HG02798 (cell line): Measurements from ENCODE around the gene ST6GAL2.

Experiments
- ATAC-seq: cut with Tn5 transposase; IDR thresholded peaks from one replicate; pipeline ENCODE4 v1.9.1; 2021; ENCODE audit warnings: mild to moderate bottlenecking; ENCODE audit not compliant: unreplicated experiment, poor library complexity

ST6GAL2 gene

GRCh38 chr2:106885971-106886915 lies at the start of gene ST6GAL2:
ST6GAL2 (minus strand) TSS chr2:106886167; CDS start chr2:106843977, 42,190 bp downstream.
- ATAC-seq, result no peak

- no peak for ATAC-seq
Observed at GRCh38 chr2:106932644-106933043, 46.7 kb upstream of the ST6GAL2 start.

DNA sequence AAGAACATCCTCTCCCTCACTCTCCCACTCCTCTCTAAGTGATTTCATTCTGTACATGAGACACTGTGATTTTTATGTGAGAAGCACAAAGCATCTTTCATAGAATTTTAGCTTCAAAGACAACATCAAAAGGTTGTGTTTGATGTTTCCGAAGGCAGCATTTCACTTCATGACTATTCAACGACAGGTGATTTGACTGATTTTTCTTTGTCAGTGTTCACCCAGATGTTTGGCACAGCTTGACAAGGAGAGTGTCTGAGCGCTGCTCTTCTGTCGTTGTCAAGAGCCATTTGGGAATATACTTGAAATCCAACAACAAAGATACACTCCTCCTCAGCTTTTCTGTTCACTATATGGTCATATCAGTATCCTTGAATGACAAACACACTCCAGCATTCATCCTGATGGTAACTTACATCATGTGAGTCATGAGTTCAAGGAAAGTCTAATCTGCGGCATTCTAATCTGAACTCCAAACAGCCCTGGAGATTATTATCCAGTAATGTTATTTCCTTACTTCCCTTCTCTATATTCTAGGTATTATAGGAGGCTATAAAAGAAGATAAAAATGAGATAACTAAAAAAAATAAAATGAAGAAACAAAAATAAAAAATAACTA lies 45.9 kb upstream of the ST6GAL2 start:
- ATAC-seq, result no peak

DNA sequence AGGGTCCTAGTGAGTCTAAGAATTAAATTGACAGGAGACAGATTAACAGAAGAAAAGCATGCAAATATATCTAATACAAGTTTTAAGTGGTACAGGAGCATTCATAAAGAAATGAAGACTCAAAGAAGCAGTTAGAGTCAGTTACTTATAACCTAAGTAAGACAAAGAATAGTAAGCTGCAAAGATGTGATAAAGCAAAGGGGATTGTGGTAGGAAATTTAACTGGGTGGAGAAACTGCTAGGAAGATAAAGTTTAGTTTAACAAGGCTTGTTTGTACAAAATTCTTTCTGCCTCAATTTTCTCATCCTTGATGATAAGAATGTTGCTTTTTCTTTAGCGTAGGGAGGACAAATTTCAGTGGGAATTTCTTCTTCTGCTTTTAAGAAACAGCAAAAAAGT lies 35.5 kb upstream of the ST6GAL2 start:
- no peak for ATAC-seq

DNA sequence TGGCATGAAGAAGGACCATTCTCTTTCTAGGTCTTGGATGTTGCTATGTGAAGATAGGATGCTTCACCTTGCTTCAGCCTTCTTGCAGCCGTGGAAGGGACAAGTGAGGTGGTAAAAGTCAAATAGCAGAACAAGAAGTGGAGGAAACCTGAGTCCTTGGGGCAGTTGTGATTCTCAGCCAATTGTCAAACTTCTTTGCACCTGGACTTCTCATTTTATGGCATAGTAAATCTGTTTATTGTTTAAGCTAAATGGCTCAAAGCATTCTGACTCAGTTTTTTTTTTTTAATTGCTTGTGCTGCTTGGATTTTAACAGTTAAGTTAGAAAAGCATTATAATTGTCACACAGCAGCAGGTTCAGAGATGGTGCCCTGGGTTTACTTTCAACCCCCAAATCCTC lies 33.0 kb upstream of the ST6GAL2 start:
- ATAC-seq, result no peak

- ATAC-seq, result no peak
Observed at GRCh38 chr2:106904242-106904641, 18.3 kb upstream of the ST6GAL2 start.

- ATAC-seq, result no peak
Observed at GRCh38 chr2:106899786-106900530, 14.0 kb upstream of the ST6GAL2 start.

- no peak for ATAC-seq
Observed at GRCh38 chr2:106894545-106894944, 8.6 kb upstream of the ST6GAL2 start.

DNA sequence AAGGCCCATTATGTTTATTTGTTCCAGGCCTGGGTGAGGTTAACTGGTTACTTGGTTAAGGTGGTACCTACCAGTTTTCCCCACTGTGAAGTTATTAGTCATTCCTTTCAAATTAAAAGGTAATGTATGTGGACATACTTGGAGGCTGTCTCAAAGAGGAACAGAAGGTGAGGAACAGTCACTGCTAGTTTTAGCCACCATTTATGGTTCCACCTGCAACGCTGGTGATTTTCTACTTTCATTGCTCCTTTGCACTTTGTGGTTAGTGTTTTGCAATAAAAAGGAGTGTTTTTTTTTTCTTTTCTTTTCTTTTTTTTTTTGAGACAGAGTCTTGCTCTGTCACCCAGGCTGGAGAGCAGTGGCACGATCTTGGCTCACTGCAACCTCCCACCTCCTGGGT lies 6.1 kb upstream of the ST6GAL2 start:
- no peak for ATAC-seq

- ATAC-seq, result no peak
Observed at GRCh38 chr2:106890606-106891005, 4.6 kb upstream of the ST6GAL2 start.

GRCh38 chr2:106886916-106887758 lies 1.2 kb upstream of the ST6GAL2 start:
- no peak for ATAC-seq

DNA sequence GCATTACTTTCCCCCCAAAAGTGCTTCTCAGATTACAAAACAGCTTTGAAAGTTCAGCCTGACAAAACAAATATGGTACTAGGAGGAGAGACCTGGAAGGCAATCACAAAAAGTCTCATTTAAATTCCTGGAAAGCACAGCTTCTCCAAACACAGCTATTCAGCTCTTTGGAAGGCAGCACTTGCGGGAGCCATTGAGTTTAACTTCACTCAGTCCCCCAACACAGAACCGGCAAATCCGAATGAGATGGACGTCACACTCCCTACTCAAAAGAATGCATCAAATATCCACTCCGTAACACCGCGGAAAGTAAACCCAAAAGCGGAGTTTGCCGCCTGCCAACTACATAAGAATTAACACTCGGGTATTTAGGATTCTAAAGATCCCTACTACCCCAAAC lies 638 bp downstream of the ST6GAL2 start:
- ATAC-seq, result no peak

- ATAC-seq, result no peak
Observed at GRCh38 chr2:106882673-106883072, 3.3 kb downstream of the ST6GAL2 start.

DNA sequence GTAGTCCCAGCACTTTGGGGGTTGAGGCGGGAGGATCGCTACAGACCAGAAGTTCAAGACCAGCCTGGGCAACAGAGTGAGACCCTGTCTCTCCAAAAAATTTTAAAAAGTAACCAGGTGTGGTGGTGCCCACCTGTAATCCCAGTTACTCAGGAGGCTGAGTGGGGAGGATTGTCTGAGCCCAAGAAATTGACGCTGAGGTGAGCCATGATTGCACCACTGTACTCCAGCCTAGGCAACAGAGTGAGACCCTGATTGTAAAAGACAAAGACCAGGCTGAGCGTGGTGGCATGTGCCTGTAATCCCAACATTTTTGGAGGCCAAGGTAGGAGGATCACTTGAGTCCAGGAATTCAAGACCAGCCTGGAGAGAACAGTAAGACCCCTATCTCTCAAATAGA lies 7.8 kb downstream of the ST6GAL2 start:
- no peak for ATAC-seq

GRCh38 chr2:106876699-106877098 lies 9.3 kb downstream of the ST6GAL2 start:
- no peak for ATAC-seq

DNA sequence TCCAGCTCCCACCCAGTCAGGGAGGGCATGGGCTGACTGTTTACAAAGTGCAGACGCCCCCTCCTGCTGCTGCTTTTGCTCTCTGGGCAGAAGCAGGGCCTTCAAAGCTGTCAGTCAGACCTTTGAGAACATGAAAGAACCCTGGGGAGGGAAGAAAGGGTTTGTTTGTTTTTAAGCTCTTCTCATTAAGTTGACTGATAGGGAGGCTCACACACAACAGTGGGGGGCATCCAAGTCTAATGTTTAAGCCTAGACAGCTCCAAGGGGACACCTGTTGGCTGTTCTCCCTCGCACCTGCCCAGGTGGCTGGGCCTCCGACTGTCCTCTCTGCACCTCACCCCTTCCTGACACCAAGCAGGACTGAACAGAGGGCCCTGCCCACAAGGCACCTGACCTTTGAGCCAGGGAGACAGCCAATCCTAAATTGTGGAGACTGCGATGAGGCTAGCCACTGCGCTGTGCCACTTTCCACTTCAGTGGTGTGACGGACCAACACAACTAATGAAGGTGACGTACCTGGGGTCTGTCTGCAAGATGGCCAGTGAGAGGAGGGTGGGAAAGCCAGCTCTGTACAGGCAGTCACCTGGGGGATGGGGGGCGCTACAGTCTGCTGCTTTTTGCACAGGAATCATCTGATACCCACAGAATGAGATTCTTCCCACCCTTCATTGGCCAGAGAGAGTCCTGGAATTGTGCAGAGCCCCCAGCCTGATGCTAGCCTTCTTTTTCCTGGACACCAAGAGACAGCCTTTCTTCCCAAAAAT lies 16.3 kb downstream of the ST6GAL2 start:
- no peak for ATAC-seq

GRCh38 chr2:106868275-106868674 lies 17.7 kb downstream of the ST6GAL2 start:
- ATAC-seq, result no peak

DNA sequence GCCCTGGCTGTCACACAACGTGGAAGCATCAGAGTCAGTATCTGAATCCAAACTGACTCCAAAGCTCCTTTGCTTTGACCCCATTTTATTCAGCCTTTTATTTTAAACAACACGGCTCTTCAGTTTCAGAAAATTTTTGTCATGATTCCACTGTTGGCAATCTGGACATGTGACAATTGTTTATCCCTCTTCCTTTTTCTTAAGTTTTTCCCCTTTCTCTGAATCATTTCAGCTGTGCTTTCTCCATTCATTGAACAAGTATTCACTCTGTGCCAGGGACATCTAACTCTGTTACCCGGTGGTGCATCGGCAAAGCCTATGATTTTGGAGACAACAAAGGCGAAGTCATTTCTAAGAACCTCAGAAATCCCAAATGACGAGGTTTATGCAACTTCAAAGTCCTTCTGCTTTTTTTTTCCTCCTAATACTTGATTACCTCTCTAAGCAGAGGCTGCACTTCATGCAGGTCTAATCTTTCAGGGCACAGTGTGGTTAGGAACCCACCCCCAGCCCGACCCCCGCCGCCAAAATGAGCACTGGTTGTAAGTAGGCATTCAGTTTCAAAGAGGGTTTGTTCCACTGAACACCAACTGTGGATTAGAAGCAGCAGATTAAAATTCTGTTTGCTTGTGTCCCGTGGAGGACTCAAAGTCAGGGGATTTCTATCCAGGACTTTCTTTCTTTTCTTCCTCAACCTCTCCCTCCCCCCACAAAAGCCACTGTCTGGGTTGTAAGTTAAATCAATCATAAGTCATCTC lies 18.6 kb downstream of the ST6GAL2 start:
- ATAC-seq, result no peak

DNA sequence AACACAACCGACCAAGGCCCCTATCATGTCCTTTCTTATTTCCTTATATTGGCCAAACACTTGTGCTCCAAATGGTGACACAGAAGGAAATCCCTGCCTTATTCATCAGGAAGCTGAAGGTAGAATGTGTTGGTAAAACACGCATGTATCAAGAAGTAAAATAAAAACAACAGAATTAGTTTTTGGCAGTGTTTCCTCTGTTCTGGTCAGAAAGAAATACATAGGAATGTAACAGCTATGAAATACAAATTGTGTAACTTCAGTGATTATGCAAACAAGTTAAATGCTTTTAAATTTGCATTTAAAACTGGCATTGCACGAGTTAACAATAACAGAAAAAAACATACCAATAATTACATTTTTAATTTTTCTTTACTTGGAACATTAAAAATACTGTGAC lies 19.3 kb downstream of the ST6GAL2 start:
- no peak for ATAC-seq
